OCI-M2 (cell line): ENCODE results near the gene MT1M.

Experiments
- DNase-seq: peaks from one replicate; lab custom pipeline; 2025; ENCODE audit not compliant: unreplicated experiment; lab: John Stamatoyannopoulos, UW

The MT1M gene

DNA sequence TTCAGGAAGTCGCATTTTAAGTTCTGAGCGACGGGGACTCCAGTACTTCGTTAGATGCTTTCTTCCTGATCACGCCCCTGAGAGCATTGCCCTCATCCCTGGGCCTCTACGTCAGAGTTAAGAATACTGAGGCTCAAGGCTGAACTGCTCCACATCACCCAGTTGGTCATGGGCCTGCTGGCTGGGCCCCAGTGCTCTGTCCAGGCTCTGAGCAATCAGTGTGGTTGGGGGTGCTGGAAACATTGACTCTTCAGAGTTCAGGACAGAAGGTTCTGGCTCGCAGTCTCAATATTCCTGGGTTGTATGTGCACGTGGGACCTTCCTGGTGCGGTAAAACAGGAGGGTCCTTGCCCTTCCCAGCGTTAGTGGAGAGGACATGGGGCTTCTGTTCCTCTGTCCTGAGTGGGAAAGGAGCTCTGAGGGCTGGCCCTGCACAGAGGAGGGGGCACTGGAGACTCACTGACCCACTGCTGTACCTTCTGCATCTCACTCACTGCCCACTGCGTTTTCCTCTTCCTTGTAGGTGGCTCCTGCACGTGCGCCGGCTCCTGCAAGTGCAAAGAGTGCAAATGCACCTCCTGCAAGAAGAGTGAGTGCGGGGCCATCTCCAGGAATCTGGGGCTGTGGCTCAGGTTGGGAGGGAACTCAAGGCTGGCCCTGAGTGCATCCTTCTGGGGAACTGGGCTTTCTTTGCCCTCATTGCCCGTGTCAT is 6.4 kb upstream of the MT1M start:
- no peak for DNase-seq

DNA sequence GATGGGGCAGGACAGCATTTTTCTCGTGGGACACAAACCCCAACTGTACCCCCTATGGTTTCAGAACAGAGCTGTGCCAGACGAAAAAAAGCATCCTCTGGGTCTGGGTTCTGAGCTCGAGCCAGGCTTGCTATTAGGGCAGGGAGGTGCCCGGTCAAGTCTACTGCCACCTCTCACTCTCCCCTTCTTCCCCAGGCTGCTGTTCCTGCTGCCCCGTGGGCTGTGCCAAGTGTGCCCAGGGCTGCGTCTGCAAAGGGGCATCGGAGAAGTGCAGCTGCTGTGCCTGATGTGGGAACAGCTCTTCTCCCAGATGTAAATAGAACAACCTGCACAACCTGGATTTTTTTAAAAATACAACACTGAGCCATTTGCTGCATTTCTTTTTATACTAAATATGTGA is 5.8 kb upstream of the MT1M start:
- DNase-seq: no peak

DNA sequence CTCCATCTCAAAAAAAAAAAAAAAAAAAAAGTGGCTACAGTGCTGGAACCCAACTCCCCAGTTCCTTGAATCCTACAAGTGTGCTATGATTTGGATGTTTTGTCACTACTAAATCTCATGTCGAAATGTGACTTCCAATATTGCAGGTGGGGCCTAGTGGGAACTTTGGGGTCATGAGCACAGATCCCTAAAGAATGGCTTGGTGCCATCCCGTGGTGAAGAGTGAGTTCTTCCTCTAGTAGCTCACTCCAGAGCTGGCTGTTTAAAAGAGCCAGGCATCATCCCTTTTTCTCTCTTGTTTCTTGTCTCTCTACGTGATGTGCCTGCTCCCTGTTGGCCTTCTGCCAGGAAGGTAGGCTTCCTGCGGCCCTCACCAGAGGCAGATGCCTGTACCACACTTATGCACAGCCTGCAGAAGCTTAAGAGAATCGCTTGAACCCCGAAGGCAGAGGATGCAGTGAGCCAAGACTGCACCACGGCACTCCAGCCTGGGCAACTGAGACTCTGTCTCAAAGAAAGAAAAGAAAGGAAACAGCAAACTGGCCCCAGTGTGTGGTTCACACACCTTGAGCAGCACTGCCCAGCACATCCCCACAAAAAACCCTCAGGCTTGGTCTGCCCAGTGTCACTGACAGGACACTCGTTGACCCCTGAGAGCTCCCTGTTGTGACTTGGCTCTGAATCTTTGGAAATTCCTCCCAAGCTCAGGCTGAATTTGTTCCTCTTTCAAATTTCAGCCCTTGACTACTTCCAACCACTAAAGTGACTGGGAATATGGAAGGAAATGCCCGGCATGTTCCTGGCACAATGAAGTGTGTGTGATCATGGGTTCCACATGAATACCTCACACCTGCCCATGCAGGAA is 3.7 kb upstream of the MT1M start:
- DNase-seq: no peak

DNA sequence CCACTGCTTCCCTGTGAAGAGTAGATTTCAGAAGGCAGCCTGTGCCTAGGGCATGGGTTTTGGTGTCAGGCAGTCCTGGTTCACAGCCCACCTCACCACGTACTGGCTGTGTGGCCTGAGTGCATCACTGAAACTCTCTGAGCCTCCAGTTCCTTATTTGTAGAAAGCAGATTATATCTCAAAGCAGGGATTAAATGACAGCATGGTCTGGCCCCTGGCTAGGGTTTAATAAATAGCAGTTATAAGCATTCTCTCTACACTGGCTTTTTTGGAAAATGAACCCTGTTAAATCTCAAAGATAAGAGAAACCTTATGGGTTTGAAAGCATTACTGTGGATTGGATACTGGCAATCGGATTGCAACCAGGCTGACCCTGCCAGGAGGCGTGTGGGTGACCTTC is 2.9 kb upstream of the MT1M start:
- no peak for DNase-seq

GRCh38 chr16:56630134-56630533 is 2.3 kb upstream of the MT1M start:
- no peak for DNase-seq

DNA sequence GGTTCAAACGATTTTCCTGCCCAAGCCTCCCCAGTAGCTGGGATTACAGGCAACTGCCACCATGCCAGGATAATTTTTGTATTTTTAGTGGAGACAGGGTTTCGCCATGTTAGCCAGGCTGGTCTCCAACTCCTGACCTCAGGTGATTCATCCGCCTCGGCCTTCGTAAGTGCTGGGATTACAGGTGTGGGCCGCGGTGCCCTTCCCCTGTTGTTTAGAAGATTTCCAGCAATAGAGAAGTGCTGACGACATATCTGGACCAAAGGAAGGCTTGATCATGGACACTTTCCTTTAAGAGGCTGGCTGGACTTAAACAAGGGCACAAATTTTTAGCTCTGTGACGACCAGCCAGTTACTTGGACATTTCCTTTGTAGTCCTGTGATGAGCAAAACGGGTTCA is 1.3 kb upstream of the MT1M start:
- DNase-seq: no peak

DNA sequence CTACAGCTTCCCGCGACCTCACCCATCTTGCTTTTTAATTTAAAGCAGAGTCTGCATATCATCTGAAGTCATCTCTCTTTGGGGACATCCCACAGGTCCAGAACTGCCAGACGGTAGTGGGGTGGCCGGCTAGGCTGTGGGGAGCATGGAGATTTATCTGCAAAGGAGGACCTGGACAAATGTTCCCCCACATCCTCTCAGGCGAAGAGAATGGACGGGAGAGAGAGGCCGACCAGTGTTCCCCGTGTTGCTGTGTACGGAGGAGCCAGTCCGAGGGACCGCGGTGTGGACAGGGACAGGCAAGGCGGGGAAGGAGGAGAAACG is 665 bp upstream of the MT1M start:
- no peak for DNase-seq

- no peak for DNase-seq
Measured at GRCh38 chr16:56632848-56633365, 448 bp downstream of the MT1M start.

DNA sequence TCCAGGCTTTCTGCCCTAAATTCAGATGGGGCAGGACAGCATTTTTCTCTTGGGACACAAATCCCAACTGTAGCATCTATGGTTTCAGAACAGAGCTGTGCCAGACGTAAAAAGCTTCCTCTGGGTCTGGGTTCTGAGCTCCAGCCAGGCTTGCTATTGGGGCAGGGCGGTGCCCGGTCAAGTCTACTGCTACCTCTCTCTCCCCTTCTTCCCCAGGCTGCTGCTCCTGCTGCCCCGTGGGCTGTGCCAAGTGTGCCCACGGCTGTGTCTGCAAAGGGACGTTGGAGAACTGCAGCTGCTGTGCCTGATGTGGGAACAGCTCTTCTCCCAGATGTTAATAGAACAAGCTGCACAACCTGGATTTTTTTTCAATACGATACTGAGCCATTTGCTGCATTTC is 1.1 kb downstream of the MT1M start:
- no peak for DNase-seq

DNA sequence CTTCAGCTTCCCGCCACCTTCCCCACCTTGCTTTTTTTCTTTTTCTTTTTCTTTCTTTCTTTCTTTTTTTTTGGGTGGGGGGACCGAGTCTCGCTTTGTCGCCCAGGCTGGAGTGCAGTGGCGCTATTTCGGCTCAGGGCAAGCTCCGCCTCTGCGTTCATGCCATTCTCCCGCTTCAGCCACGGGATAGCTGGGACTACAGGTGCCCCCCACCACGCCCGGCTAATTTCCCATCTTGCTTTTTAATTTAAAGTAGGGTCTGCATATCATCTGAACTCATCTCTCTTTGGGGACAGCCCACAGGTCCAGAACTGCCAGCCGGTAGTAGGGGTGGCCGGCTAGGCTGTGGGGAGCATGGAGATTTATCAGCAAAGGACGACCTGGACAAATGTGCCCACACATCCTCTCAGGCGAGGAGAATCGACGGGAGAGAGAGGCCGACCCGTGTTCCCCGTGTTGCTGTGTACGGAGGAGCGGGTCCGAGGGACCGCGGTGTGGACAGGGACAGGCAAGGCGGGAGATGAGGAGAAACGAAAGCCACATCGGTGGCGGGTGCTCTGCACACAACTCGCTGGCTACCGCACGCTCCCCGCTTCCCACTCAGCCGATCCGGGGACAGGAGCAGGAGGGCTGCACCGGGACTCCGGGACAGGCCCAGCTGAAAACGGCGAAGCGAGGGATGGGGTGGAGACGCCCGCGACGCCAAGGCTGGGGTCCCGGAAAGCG is 2.4 kb downstream of the MT1M start:
- DNase-seq: no peak

GRCh38 chr16:56635441-56635967 is 3.0 kb downstream of the MT1M start:
- no peak for DNase-seq

GRCh38 chr16:56636616-56637413 is 4.4 kb downstream of the MT1M start:
- DNase-seq: no peak

GRCh38 chr16:56637814-56638750 is 5.6 kb downstream of the MT1M start, which contains the start of gene MT1A:
MT1A (plus strand) TSS chr16:56638666; CDS start chr16:56638739, 73 bp downstream.
- DNase-seq: no peak

DNA sequence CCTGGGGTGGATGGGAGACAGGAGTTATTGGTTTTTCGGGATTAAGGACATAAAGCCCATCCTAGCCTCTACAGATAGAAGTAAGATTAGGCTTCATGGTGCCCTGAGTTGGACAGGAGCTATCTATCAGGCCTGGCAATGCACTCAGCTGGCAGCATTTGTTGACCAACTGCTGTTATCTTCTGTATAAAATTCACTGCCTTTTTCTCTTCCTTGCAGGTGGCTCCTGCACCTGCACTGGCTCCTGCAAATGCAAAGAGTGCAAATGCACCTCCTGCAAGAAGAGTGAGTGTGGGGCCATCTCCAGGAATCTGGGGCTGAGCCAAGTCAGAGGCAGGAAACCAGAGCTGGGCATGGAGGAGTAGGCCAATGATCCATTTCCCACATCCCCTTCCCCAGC is 6.6 kb downstream of the MT1M start:
- no peak for DNase-seq

DNA sequence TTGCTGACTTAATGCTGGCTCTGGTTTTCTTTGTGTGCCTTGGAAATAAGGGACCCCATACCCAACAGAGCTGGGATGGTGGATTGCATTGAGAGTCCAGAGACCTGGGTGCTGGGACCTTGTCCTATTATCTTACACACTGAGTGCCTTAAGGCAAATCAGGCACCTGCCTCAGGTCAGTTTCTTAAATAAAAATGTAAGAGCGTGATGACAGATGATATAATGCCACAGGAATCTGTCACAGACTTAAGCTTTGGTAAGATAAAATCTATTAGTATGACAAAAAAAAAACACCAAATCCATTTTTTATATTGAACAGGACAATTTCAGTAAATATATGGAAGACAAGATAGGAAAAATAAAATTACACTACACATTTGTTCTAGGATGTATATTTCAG is 7.6 kb downstream of the MT1M start:
- DNase-seq: no peak

- DNase-seq: no peak
Measured at GRCh38 chr16:56641166-56641565, 8.7 kb downstream of the MT1M start.

- no peak for DNase-seq
Measured at GRCh38 chr16:56643080-56643778, 10.8 kb downstream of the MT1M start.

GRCh38 chr16:56643833-56644232 is 11.4 kb downstream of the MT1M start:
- no peak for DNase-seq

- DNase-seq: no peak
Measured at GRCh38 chr16:56645311-56645710, 12.9 kb downstream of the MT1M start.
